Osteoblast (primary cell): ENCODE measurements around the gene GPR179. TPM values are rescaled to one million over a fixed set of nuclear protein-coding genes. Genes with fewer than 3 reads are reported as not detected.

Experiments
- DNase-seq: peaks from one replicate; pipeline ENCODE4 v3.0.0; 2011; ENCODE audit warnings: low spot score, mixed read lengths; ENCODE audit not compliant: insufficient read length; ENCODE audit errors: missing footprints
- H2AFZ ChIP-seq: 2 replicates; pipeline ENCODE4 v1.6.0; 2011; ENCODE audit warnings: mild to moderate bottlenecking, low read length
- H3K27ac ChIP-seq: 2 replicates; pipeline ENCODE4 v1.5.1; 2011; ENCODE audit warnings: mild to moderate bottlenecking, low read depth, low read length, moderate library complexity
- H3K27me3 ChIP-seq: 2 replicates; pipeline ENCODE4 v1.6.0; 2012; ENCODE audit warnings: mild to moderate bottlenecking, control low read depth, inconsistent platforms, low read length, moderate library complexity; ENCODE audit not compliant: insufficient read depth
- H3K36me3 ChIP-seq: 2 replicates; pipeline ENCODE4 v1.5.1; 2011; ENCODE audit warnings: mild to moderate bottlenecking, low read length, control low read depth, moderate library complexity; ENCODE audit not compliant: insufficient read depth
- H3K4me1 ChIP-seq: 2 replicates; pipeline ENCODE4 v1.5.1; 2011; ENCODE audit warnings: mild to moderate bottlenecking, low read length, control low read depth, moderate library complexity; ENCODE audit not compliant: insufficient read depth
- H3K4me2 ChIP-seq: 2 replicates; pipeline ENCODE4 v1.6.0; 2011; ENCODE audit warnings: mild to moderate bottlenecking, low read length; ENCODE audit not compliant: insufficient read depth
- H3K4me3 ChIP-seq: fragments of 200-600 bp; sonication (generic); 3 replicates; pipeline ENCODE4 v1.5.1; 2012; ENCODE audit warnings: mild to moderate bottlenecking, low read length, inconsistent platforms; ENCODE audit not compliant: insufficient read depth
- H3K79me2 ChIP-seq: 2 replicates; pipeline ENCODE4 v1.6.0; 2012; ENCODE audit warnings: mild to moderate bottlenecking, low read length, control low read depth, inconsistent platforms; ENCODE audit not compliant: insufficient read depth
- H3K9me3 ChIP-seq: 2 replicates; pipeline ENCODE4 v1.5.1; 2011; ENCODE audit warnings: low read depth, low read length, control low read depth
- H4K20me1 ChIP-seq: 2 replicates; pipeline ENCODE4 v1.6.0; 2012; ENCODE audit warnings: mild to moderate bottlenecking, low read length, control low read depth; ENCODE audit not compliant: insufficient read depth
- CTCF ChIP-seq: IDR thresholded peaks from 2 replicates; pipeline ENCODE4 v1.5.1; 2011; ENCODE audit warnings: mild to moderate bottlenecking, low read depth, low read length, moderate library complexity; ENCODE audit errors: extremely low read depth
- total RNA-seq: library from RNA; depleted of rRNA; stranded (reverse); fragments of >200 nt; gene quantifications from 2 replicates; pipeline ENCODE4 v1.2.3, GENCODE V29; 2012

Gene GPR179
- total RNA-seq, 1 donor, result not detected

- Histone ChIP-seq H2AFZ (no peak overlapping the region), H3K4me1 (no peaks in the 10 kb centered on the region), H4K20me1 (no peaks in the 10 kb centered on the region), H3K9me3 (no peaks in the 10 kb centered on the region), H3K36me3 (no peaks in the 10 kb centered on the region), H3K79me2 (no peaks in the 10 kb centered on the region), H3K27me3 (peaks cover 42% of the 10 kb centered on the region), H3K27ac (no peak overlapping the region), H3K4me3 (no peak overlapping the region), H3K4me2 (no peak overlapping the region)
- TF ChIP-seq CTCF, result no peak
- DNase-seq, result peak; percentile 81
Observed at GRCh38 chr17:38330941-38331411, 12.8 kb downstream of the GPR179 start.

- Histone ChIP-seq H3K4me3 (no peak overlapping the region), H3K9me3 (no peaks in the 10 kb centered on the region), H3K79me2 (no peaks in the 10 kb centered on the region), H4K20me1 (no peaks in the 10 kb centered on the region), H3K4me1 (no peaks in the 10 kb centered on the region), H3K4me2 (no peak overlapping the region), H2AFZ (no peak overlapping the region), H3K36me3 (no peaks in the 10 kb centered on the region), H3K27ac (no peak overlapping the region), H3K27me3 (peaks cover 38% of the 10 kb centered on the region)
- TF ChIP-seq CTCF, result no peak
- peak; percentile 77 for DNase-seq
Observed at GRCh38 chr17:38329808-38330730, 13.7 kb downstream of the GPR179 start.

DNA sequence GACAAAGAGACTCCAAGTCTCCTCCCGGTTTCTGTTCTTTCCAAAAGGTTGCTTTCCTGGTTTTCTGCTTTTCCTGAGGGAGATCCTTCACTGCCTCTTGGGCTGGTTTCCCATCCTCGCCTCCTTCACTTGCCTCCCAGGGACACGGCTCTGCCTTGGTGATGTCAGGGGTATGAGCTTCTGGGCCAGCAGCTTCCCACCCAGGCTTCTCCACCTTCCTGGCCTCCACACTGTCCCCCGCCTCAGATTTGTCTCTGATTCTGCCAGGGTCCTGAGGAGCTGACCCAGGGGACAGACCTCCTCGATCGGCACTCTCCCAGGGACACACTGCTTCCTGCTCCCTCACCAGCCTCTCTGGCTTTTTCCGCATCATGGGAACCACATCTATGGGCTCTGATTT is 14.5 kb downstream of the GPR179 start:
- H3K4me3 ChIP-seq, result no peak overlapping the region
- DNase-seq, result peak; percentile 46
- TF ChIP-seq CTCF, result no peak
- peaks cover 35% of the 10 kb centered on the region for H3K27me3 ChIP-seq
- H3K79me2 ChIP-seq, result no peaks in the 10 kb centered on the region
- H3K9me3 ChIP-seq, result no peaks in the 10 kb centered on the region
- no peaks in the 10 kb centered on the region for H4K20me1 ChIP-seq
- H3K36me3 ChIP-seq, result no peaks in the 10 kb centered on the region
- H3K4me2 ChIP-seq, result no peak overlapping the region
- H3K27ac ChIP-seq, result no peak overlapping the region
- no peaks in the 10 kb centered on the region for H3K4me1 ChIP-seq
- H2AFZ ChIP-seq, result no peak overlapping the region

DNA sequence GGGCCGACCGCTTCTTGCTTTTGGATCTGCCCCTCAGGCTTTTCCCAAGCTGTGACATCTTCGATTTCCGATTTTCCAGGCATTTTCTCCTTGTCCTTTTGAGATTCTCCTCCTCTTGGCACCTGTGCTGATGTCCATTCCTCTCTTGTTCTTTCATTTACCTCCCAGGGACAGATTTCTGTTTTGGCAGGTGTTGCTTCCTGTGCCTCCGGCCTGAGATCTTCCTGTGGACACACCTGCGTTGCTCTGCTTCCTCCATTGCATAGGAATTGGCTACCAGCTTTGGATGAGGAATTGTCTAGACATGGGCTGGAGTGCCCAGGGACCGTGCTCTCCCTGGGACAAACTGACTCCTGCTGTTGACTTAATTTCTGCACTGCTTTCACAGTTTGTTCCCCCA is 15.1 kb downstream of the GPR179 start:
- Histone ChIP-seq H2AFZ (no peak overlapping the region), H3K27me3 (peaks cover 32% of the 10 kb centered on the region), H3K27ac (no peak overlapping the region), H3K4me2 (no peak overlapping the region), H4K20me1 (no peaks in the 10 kb centered on the region), H3K9me3 (no peaks in the 10 kb centered on the region), H3K79me2 (no peaks in the 10 kb centered on the region), H3K4me1 (no peaks in the 10 kb centered on the region), H3K36me3 (no peaks in the 10 kb centered on the region), H3K4me3 (no peak overlapping the region)
- no peak for DNase-seq
- TF ChIP-seq CTCF, result no peak
